ENCODE data around the gene CSF1. TPM values are rescaled to one million over a fixed set of nuclear protein-coding genes. Genes with fewer than 3 reads are reported as not detected.
A peak's percentile ranks its signal among the peaks of the same experiment; 100 is the strongest.
"Not testable (repeated sequence)": the region's sequence is repeated elsewhere in the genome, so short reads cannot be mapped to it uniquely, and the experiment has no call there.

The CSF1 gene, protein sequence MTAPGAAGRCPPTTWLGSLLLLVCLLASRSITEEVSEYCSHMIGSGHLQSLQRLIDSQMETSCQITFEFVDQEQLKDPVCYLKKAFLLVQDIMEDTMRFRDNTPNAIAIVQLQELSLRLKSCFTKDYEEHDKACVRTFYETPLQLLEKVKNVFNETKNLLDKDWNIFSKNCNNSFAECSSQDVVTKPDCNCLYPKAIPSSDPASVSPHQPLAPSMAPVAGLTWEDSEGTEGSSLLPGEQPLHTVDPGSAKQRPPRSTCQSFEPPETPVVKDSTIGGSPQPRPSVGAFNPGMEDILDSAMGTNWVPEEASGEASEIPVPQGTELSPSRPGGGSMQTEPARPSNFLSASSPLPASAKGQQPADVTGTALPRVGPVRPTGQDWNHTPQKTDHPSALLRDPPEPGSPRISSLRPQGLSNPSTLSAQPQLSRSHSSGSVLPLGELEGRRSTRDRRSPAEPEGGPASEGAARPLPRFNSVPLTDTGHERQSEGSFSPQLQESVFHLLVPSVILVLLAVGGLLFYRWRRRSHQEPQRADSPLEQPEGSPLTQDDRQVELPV
- 3.6 TPM for polyA plus RNA-seq (2013, experiment 1 of 2)
- polyA plus RNA-seq (2013, experiment 2 of 2) = 4.4 TPM

DNA sequence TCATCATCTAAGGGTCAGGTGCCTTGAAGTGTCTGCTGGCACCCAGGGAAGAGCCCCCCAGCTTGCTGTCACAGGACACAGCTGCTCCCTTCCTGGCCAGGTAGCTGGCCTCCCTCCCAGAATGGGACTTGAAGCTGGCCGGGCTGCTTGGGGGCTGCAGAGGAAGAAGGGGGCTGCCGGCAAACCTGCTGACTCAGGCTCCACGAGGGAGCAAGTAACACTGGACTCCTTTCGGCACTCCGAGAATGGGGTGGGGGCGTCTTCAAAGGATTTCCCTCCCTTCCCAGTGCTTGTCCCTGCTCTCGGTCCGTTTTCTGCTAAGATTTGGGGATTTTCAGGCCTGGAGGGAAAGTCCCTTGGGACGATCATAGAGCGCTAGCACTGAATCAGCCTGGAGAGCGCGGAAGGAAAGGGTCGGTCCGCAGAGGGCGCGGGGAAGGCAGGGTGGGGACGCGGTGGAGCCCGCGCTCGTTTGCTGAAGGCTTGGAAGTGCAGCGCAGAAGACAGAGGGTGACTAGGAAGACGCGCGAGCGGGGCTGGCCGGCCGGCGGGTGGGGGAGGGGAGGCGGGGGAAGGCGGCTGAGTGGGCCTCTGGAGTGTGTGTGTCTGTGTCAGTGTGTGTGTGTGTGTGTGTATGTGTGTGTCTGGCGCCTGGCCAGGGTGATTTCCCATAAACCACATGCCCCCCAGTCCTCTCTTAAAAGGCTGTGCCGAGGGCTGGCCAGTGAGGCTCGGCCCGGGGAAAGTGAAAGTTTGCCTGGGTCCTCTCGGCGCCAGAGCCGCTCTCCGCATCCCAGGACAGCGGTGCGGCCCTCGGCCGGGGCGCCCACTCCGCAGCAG lies at the start of gene CSF1:
TSS of gene CSF1 (plus strand) at position 727 of the 840 bp plus-strand sequence. CDS start 175 bp downstream, outside the sequence.
- WGBS = 2% methylated on average over 44 of the region's 45 CpGs
- H3K36me3 ChIP-seq (ENCODE audit: insufficient read depth, low read length) = no peaks in the 10 kb centered on the region
- H3K9ac ChIP-seq (ENCODE audit: low read depth, low read length) = peak within 1 kb of the TSS; percentile 60
- H3K4me3 ChIP-seq (ENCODE audit: low read length) = peak within 1 kb of the TSS; percentile 72
- no peaks in the 10 kb centered on the region for H3K9me3 ChIP-seq (ENCODE audit: insufficient read depth, low read depth, low read length)
- peaks cover 17% of the 10 kb centered on the region for H3K4me1 ChIP-seq (ENCODE audit: insufficient read depth, low read length)
- H3K27me3 ChIP-seq (ENCODE audit: insufficient read depth, low read length) = peaks cover 63% of the 10 kb centered on the region
- no peak within 1 kb of the TSS for H3K27ac ChIP-seq (ENCODE audit: low read depth, low read length)

DNA sequence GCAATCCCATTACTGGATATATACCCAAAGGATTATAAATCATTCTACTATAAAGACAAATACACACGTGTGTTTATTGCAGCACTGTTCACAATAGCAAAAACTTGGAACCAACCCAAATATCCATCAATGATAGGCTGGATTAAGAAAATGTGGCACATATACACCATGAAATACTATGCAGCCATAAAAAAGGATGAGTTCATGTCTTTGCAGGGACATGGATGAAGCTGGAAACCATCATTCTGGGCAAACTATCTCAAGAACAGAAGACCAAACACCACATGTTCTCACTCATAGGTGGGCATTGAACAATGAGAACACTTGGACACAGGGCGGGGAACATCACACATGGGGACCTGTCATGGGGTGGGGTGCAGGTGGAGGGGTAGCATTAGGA lies 49.0 kb upstream of the CSF1 start:
- not testable (repeated sequence) for H3K27ac ChIP-seq (ENCODE audit: low read depth, low read length); H3K4me3 ChIP-seq (ENCODE audit: low read length); H3K27me3 ChIP-seq (ENCODE audit: insufficient read depth, low read length); H3K9ac ChIP-seq (ENCODE audit: low read depth, low read length); H3K36me3 ChIP-seq (ENCODE audit: insufficient read depth, low read length); H3K9me3 ChIP-seq (ENCODE audit: insufficient read depth, low read depth, low read length)
- peaks cover 13% of the 10 kb centered on the region for H3K4me1 ChIP-seq (ENCODE audit: insufficient read depth, low read length)
- 100% methylated on average over 1 of the region's 2 CpGs for WGBS

DNA sequence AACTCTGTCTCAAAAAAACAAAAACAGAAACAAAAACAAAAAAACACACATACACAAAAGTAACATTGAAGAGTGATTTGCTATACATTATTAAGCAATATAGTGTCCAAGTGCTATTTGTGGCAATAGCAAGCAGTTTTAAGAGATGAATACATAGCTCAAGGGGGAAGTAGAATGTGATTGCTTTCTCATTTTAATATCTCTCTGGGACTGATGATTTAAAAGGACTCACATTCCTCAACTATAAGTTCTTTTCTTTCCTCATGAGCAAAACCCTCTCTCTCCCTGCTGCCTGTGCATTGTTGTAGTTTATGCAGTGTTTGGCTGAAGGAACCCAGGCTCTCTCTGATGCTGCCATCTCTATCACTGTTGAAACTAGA lies 47.0 kb upstream of the CSF1 start:
- no peak overlapping the region for H3K9ac ChIP-seq (ENCODE audit: low read depth, low read length)
- H3K27ac ChIP-seq (ENCODE audit: low read depth, low read length) = no peak overlapping the region
- no peak overlapping the region for H3K4me3 ChIP-seq (ENCODE audit: low read length)
- peaks cover 13% of the 10 kb centered on the region for H3K4me1 ChIP-seq (ENCODE audit: insufficient read depth, low read length)
- no peaks in the 10 kb centered on the region for H3K27me3 ChIP-seq (ENCODE audit: insufficient read depth, low read length)
- peaks cover 3% of the 10 kb centered on the region; the same call in 1 of the 2 replicates for H3K9me3 ChIP-seq (ENCODE audit: insufficient read depth, low read depth, low read length)
- H3K36me3 ChIP-seq (ENCODE audit: insufficient read depth, low read length) = no peaks in the 10 kb centered on the region

DNA sequence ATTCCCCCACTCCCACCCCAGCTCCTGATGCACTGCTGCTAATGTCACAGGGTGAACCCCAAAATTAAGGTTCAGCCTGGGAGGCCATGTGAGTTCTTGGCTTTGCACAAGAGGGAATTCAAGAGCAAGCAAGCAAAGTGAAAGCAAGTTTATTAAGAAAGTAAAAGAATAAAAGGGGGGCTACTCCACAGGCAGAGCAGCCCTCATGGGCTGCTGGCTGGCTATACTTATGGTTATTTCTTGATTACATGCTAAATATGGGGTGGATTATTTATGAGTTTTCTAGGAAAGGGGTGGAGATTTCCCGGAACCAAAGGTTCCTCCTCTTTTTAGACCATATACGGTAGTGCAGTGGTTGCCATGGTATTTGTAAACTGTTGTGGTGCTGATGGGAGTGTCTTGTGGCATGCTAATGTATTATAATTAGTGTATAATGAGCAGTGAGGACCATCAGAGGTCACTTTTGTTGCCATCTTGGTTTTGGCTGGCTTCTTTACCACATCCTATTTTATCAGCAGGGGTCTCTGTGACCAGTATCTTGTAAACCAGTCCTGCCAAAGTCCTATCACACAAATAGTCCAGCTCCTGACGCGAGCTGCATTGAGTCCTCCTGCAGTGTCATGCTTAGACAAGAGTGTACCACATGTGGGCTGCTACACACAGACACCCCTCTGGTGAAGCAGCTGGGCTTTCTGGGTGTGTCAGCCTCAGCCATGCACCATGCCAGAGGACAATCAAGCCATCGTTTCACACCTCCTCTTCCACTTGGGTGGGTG lies 46.4 kb upstream of the CSF1 start:
- H3K27me3 ChIP-seq (ENCODE audit: insufficient read depth, low read length) = no peaks in the 10 kb centered on the region
- no peak overlapping the region for H3K4me3 ChIP-seq (ENCODE audit: low read length)
- H3K9ac ChIP-seq (ENCODE audit: low read depth, low read length) = no peak overlapping the region
- no peak overlapping the region for H3K27ac ChIP-seq (ENCODE audit: low read depth, low read length)
- H3K36me3 ChIP-seq (ENCODE audit: insufficient read depth, low read length) = no peaks in the 10 kb centered on the region
- peaks cover 13% of the 10 kb centered on the region for H3K4me1 ChIP-seq (ENCODE audit: insufficient read depth, low read length)
- peaks cover 3% of the 10 kb centered on the region; the same call in 1 of the 2 replicates for H3K9me3 ChIP-seq (ENCODE audit: insufficient read depth, low read depth, low read length)
- WGBS = 94% methylated on average over 5 of the region's 5 CpGs

DNA sequence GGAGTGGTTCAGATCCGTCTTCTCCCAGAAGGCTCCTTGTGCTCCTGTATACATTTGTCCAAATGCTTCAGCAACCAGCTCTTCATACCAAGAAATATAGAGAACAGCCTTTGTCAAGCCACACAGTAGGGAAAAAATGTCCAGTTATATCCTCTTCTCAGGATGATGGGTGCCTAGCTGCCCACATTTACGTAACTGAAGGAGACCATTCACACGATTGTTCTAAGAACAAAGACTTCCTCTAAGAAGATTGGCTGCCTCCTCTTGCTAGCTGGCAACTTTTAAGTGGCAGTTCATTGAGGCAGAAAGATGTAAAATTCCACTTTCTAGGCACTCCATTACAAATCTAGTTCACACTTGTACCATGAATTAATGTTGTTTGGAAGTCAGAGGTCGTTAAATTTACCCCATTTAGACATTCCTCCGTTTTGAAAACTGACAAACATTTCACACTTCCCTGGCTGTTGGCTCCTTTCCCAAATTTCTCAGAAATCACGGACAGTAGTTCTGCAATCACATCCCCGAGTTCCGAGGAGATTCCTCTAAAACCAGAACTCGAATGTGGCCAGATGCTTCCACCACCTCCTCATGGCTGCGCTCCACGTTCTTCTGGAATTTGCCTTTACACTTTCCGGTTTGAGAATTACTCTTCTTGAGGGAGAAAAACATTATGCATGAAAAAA lies 45.6 kb upstream of the CSF1 start:
- Histone ChIP-seq H3K36me3 (ENCODE audit: insufficient read depth, low read length) (no peaks in the 10 kb centered on the region), H3K27ac (ENCODE audit: low read depth, low read length) (no peak overlapping the region), H3K9ac (ENCODE audit: low read depth, low read length) (no peak overlapping the region), H3K27me3 (ENCODE audit: insufficient read depth, low read length) (no peaks in the 10 kb centered on the region), H3K4me1 (ENCODE audit: insufficient read depth, low read length) (peaks cover 13% of the 10 kb centered on the region), H3K9me3 (ENCODE audit: insufficient read depth, low read depth, low read length) (peaks cover 3% of the 10 kb centered on the region; the same call in 1 of the 2 replicates), H3K4me3 (ENCODE audit: low read length) (no peak overlapping the region)
- 83% methylated on average over 12 of the region's 12 CpGs for WGBS

DNA sequence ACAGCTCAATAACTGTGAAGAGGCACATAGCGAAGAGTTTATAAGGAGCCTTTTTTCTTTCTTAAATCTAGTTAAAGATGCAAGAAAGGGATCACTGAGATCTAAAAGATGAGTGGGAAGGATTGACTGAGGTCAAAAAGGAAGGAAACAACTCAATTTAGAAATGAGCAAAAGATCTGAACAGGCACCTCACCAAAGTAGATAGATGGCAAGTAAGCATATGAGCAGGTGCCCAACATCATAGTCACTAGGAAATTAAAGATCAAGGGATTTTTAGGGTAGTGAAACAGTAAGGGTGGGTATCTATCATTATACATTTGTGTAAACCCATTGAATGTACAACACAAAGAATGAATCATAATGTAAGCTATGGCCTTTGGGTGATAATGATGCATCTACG lies 44.6 kb upstream of the CSF1 start:
- Histone ChIP-seq H3K27me3 (ENCODE audit: insufficient read depth, low read length) (no peaks in the 10 kb centered on the region), H3K9ac (ENCODE audit: low read depth, low read length) (no peak overlapping the region), H3K9me3 (ENCODE audit: insufficient read depth, low read depth, low read length) (peaks cover 3% of the 10 kb centered on the region; the same call in 1 of the 2 replicates), H3K4me1 (ENCODE audit: insufficient read depth, low read length) (peaks cover 13% of the 10 kb centered on the region), H3K4me3 (ENCODE audit: low read length) (no peak overlapping the region), H3K27ac (ENCODE audit: low read depth, low read length) (no peak overlapping the region), H3K36me3 (ENCODE audit: insufficient read depth, low read length) (no peaks in the 10 kb centered on the region)
- 100% methylated on average over 2 of the region's 2 CpGs for whole genome bisulfite sequencing

DNA sequence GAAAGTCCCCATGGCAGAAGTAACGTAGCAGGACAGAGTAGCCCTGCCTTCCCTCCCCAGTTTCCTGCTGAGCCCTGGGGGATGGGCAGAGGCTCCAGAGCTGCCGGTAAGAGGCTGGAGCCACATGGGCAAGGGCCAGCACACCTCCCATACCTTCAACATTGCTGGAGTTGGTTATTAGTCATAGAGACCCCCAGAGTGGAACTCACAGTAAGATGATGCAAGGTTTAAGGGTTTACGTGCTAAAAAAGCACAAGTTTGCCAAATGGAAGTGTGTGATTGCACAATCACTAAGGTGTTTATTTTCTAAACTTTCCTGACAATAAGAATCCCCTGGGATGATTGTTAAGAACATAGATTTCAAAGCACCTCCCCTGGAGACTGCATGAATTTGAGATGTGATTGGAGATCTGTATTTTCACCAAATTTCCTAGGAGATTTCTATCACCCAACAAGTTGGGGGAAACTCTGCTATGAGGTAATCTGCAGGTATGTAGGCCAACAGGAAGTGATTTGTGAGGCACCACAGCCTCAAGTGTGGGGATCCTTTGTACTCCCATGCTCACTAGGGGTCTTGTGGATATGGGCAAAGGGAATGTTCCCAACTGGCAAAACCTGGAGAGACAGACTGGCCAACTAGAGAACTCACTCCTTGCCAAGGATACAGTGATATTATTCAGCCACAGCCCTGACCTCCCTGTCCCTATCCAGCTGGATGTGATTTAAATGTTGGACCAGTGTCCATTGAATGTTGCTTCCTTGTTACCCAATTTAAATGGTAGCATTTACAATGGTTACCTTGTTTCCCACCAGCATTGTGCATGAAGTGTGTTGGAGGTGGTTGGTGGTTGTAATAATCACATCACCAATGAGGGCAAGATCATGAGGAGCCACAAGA lies 37.1 kb upstream of the CSF1 start:
- Histone ChIP-seq H3K9ac (ENCODE audit: low read depth, low read length) (no peak overlapping the region), H3K4me3 (ENCODE audit: low read length) (no peak overlapping the region), H3K9me3 (ENCODE audit: insufficient read depth, low read depth, low read length) (no peaks in the 10 kb centered on the region), H3K27ac (ENCODE audit: low read depth, low read length) (no peak overlapping the region), H3K36me3 (ENCODE audit: insufficient read depth, low read length) (no peaks in the 10 kb centered on the region), H3K4me1 (ENCODE audit: insufficient read depth, low read length) (peaks cover 49% of the 10 kb centered on the region), H3K27me3 (ENCODE audit: insufficient read depth, low read length) (no peaks in the 10 kb centered on the region)
- WGBS = 43% methylated on average over 3 of the region's 3 CpGs

DNA sequence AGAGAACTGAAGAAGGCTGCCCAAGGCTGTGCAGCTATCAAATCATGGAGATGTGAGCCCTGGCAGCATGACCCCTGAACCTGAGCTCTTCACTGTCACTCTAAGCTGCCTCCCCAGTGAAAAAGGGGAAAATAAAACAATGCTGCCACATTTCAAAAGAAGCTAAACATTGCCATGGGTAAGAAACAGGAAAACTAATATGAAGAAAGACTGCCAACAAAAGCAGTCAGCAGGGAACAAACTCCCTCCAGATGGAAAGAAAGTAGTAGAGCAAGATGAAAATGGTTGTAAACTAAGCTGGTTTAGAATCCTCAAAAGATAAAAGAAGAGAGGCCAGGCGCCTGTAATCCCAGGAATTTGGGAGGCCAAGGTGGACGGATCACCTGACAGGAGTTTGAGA lies 36.2 kb upstream of the CSF1 start:
- 57% methylated on average over 2 of the region's 2 CpGs for WGBS
- H3K27me3 ChIP-seq (ENCODE audit: insufficient read depth, low read length) = no peaks in the 10 kb centered on the region
- no peak overlapping the region for H3K4me3 ChIP-seq (ENCODE audit: low read length)
- H3K4me1 ChIP-seq (ENCODE audit: insufficient read depth, low read length) = peaks cover 54% of the 10 kb centered on the region
- H3K27ac ChIP-seq (ENCODE audit: low read depth, low read length) = 0 out of 2 replicates have a peak overlapping the region, but pooled peaks have one; percentile 5
- no peak overlapping the region for H3K9ac ChIP-seq (ENCODE audit: low read depth, low read length)
- H3K9me3 ChIP-seq (ENCODE audit: insufficient read depth, low read depth, low read length) = no peaks in the 10 kb centered on the region
- no peaks in the 10 kb centered on the region for H3K36me3 ChIP-seq (ENCODE audit: insufficient read depth, low read length)

DNA sequence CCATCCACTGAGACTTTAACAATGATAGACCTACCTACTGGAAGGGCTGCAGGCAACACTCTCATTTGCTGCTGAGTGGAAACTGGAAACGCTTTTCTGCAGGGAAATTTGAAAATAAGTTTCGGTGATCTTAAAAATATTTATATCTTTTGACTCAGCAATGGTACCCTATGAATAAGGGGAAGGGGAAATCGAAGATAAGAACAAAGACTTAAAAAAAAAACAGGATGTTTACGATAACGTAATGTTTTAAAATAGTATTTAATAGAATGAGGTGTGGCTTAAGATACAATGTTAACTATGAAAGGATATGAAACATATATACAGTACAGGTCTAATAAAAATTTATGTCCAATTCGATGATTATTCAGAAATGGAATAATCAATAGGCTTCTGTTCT lies 34.8 kb upstream of the CSF1 start:
- H3K4me1 ChIP-seq (ENCODE audit: insufficient read depth, low read length) = peaks cover 54% of the 10 kb centered on the region
- no peaks in the 10 kb centered on the region for H3K36me3 ChIP-seq (ENCODE audit: insufficient read depth, low read length)
- no peak overlapping the region for H3K9ac ChIP-seq (ENCODE audit: low read depth, low read length)
- H3K27me3 ChIP-seq (ENCODE audit: insufficient read depth, low read length) = no peaks in the 10 kb centered on the region
- H3K4me3 ChIP-seq (ENCODE audit: low read length) = no peak overlapping the region
- H3K9me3 ChIP-seq (ENCODE audit: insufficient read depth, low read depth, low read length) = no peaks in the 10 kb centered on the region
- H3K27ac ChIP-seq (ENCODE audit: low read depth, low read length) = no peak overlapping the region
- WGBS = 96% methylated on average over 6 of the region's 6 CpGs

Data from HUES64 (cell line).